GM12891 (cell line): ENCODE results near the gene CCDC89.

Source experiments
- POLR2A ChIP-seq: IDR thresholded peaks from 2 replicates; pipeline ENCODE4 v1.6.1; 2011; ENCODE audit warnings: low read depth, low read length, control low read depth
- POLR2AphosphoS5 ChIP-seq: IDR thresholded peaks from 2 replicates; pipeline ENCODE4 v1.6.1; 2011; ENCODE audit warnings: low read depth, low read length, control low read depth
- POU2F2 ChIP-seq: IDR thresholded peaks from 2 replicates; pipeline ENCODE4 v1.6.1; 2011; ENCODE audit warnings: low read depth, mild to moderate bottlenecking, control low read depth, low read length, moderate library complexity
- SPI1 ChIP-seq: IDR thresholded peaks from 2 replicates; pipeline ENCODE4 v1.6.1; 2011; ENCODE audit warnings: low read depth, low read length, control low read depth
- TAF1 ChIP-seq: IDR thresholded peaks from 2 replicates; pipeline ENCODE4 v1.6.1; 2011; ENCODE audit warnings: low read depth, low read length, control low read depth

GRCh38 chr11:85680897-85681296 lies 5.1 kb downstream of the CCDC89 start:
- TF ChIP-seq TAF1: no peak
- no peak for TF ChIP-seq POLR2A
- TF ChIP-seq POLR2AphosphoS5: no peak
- 0 out of 2 replicates have a peak, but pooled peaks have one; percentile 28 for TF ChIP-seq POU2F2
- TF ChIP-seq SPI1: no peak
